Skeletal muscle tissue (tissue), 4 donors: ENCODE data around the gene UBTD1. TPM values are rescaled to one million over a fixed set of nuclear protein-coding genes. Genes with fewer than 3 reads are reported as not detected.
"Not testable (repeated sequence)": the region's sequence is repeated elsewhere in the genome, so short reads cannot be mapped to it uniquely, and the experiment has no call there.

Source experiments
- H3K27ac ChIP-seq: one replicate; pipeline ENCODE4 v1.7.0; 2013; ENCODE audit warnings: mild to moderate bottlenecking, low read depth, low read length, inconsistent platforms
- H3K27me3 ChIP-seq, 3 donors: one replicate each; pipeline ENCODE4 v1.7.0; 2013; ENCODE audit warnings: low read length in 3 of 3; ENCODE audit not compliant: control insufficient read depth in 3 of 3, insufficient read depth in 3 of 3
- H3K36me3 ChIP-seq, 3 donors: one replicate each; pipeline ENCODE4 v1.7.0; 2013; ENCODE audit warnings: low read length in 3 of 3; ENCODE audit not compliant: control insufficient read depth in 3 of 3, insufficient read depth in 3 of 3
- H3K4me1 ChIP-seq, 3 donors: one replicate each; pipeline ENCODE4 v1.7.0; 2013; ENCODE audit warnings: low read length in 3 of 3, mild to moderate bottlenecking in 3 of 3; ENCODE audit not compliant: control insufficient read depth in 3 of 3, insufficient read depth in 3 of 3
- H3K4me3 ChIP-seq, 3 donors: one replicate each; pipeline ENCODE4 v1.7.0; 2013; ENCODE audit warnings: low read length in 3 of 3
- H3K9ac ChIP-seq, 3 donors: one replicate each; pipeline ENCODE4 v1.7.0; 2013; ENCODE audit warnings: low read length in 3 of 3, mild to moderate bottlenecking in 3 of 3, moderate library complexity in 2 of 3, low read depth in 1 of 3
- H3K9me3 ChIP-seq, 3 donors: one replicate each; pipeline ENCODE4 v1.7.0; 2013; ENCODE audit warnings: low read length in 3 of 3; ENCODE audit not compliant: control insufficient read depth in 3 of 3
- total RNA-seq: library from RNA; depleted of rRNA; stranded (reverse); fragments of >200 nt; gene quantifications from one replicate; pipeline ENCODE4 v1.2.3, GENCODE V29; 2014
- donor health status: Osteomylitis.

The UBTD1 gene
- total RNA-seq, 1 donor from 2014 or later: 8.4 TPM

DNA sequence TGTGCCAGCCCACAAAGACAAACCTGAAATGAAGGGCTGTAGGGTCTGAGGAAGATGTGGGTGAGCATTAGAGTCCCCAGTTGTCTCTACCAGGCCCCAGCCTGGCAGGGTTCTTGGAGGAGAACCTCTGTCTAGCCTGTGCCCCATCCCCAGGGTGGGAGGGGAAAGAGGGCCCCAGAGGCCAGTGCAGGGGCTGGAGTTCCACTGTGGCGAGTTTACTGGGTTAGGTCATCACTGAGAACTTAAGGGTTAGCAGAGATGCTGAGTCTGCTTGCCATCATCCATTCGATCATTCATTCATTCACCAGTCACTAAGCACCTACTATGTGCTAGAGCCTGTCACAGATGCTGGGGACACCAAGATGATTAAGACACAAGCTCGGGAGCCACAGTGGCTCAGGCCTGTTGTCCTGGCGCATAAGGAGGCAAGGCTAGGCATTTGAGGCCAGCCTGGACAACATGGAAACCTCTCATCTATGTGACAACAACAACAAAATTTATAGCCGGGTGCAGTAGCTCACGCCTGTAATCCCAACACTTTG, 76.5 kb downstream of the UBTD1 start:
- Histone ChIP-seq H3K9ac (peak overlapping the region in 2 of 3 donors; percentile 48 to 73), H3K4me1 (peaks cover 49 to 68% (median 66%) of the 10 kb centered on the region in 3 donors), H3K27me3 (no peaks in the 10 kb centered on the region), H3K27ac (peak overlapping the region; percentile 94), H3K4me3 (peak overlapping the region in 2 of 3 donors; percentile 27 to 52), H3K9me3 (no peaks in the 10 kb centered on the region), H3K36me3 (peaks cover 0 to 8% (median 3%) of the 10 kb centered on the region in 3 donors)

- not testable (repeated sequence) for H3K27me3 ChIP-seq, H3K9me3 ChIP-seq, H3K4me3 ChIP-seq
- Histone ChIP-seq H3K4me1 (peaks cover 38 to 66% (median 61%) of the 10 kb centered on the region in 3 donors), H3K36me3 (peaks cover 2 to 12% (median 4%) of the 10 kb centered on the region in 3 donors), H3K9ac (peak overlapping the region in 1 of 3 donors; percentile 38), H3K27ac (peak overlapping the region; percentile 94)
These were observed 77.8 kb downstream of the UBTD1 start for GRCh38 chr10:97576487-97576886.

- Histone ChIP-seq H3K4me1 (peaks cover 26 to 64% (median 49%) of the 10 kb centered on the region in 3 donors), H3K9ac (no peak overlapping the region), H3K27ac (peak overlapping the region; percentile 5), H3K36me3 (peaks cover 2 to 17% (median 12%) of the 10 kb centered on the region in 3 donors), H3K9me3 (no peaks in the 10 kb centered on the region), H3K4me3 (no peak overlapping the region), H3K27me3 (no peaks in the 10 kb centered on the region)
These were observed 79.0 kb downstream of the UBTD1 start for GRCh38 chr10:97577701-97578100.

GRCh38 chr10:97578171-97578844, 79.6 kb downstream of the UBTD1 start:
- Histone ChIP-seq H3K9ac (peak overlapping the region in 1 of 3 donors; percentile 16), H3K36me3 (peaks cover 2 to 17% (median 12%) of the 10 kb centered on the region in 3 donors), H3K27ac (no peak overlapping the region)

DNA sequence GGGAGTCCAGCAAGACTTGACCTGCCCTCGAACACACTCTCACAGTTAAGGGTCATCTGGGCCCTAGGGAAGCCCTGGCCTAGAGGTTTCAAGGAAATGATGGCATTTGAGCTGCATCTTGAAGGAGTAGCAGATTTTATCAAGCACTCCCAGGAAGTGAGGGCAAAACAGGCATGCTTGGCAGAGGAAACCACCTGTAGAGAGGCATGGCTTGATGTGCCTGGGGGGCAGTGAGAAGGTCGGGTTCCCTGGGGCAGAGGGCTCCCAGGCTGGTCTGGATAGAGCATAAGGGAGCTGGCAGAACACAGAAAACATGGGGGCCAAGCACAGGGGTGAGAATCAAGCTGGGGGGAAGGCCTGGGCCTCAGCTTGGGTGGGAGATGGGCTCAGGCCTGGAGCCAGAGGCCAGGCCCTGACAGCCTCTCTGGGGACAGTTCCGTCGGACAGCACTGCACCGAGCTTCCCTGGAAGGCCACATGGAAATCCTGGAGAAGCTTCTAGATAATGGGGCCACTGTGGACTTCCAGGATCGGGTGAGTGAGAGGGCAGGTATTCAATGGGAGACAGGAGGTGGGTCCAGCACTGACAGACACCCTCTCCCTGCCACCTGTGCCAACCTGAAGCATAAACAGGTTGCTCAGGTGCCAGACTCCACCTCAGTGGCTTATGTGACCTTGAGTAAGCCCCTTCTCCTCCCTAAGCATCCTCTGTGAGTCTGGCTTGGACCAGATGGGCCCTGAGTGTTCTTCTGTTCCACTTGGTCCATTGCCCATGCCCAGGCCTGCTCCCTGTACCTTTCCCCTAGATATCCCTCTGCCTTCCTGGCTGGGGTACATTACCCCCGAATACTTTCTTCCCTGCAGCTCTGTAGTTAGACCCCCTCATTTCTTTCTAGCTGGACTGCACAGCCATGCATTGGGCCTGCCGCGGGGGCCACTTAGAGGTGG, 82.0 kb downstream of the UBTD1 start:
- Histone ChIP-seq H3K4me3 (no peak overlapping the region), H3K36me3 (peaks cover 2 to 17% (median 12%) of the 10 kb centered on the region in 3 donors), H3K27me3 (no peaks in the 10 kb centered on the region), H3K27ac (peak overlapping the region; percentile 15), H3K9me3 (no peaks in the 10 kb centered on the region), H3K9ac (peak overlapping the region in 1 of 3 donors; percentile 10), H3K4me1 (peaks cover 25 to 67% (median 46%) of the 10 kb centered on the region in 3 donors)

More at GRCh38 chr10:97578171-97578844, 79.6 kb downstream of the UBTD1 start:
- Histone ChIP-seq H3K4me1 (peaks cover 20 to 64% (median 43%) of the 10 kb centered on the region in 3 donors), H3K9me3 (no peaks in the 10 kb centered on the region), H3K4me3 (no peak overlapping the region), H3K27me3 (no peaks in the 10 kb centered on the region)

GRCh38 chr10:97582169-97582568, 83.4 kb downstream of the UBTD1 start:
- Histone ChIP-seq H3K27ac (peak overlapping the region; percentile 69), H3K36me3 (peaks cover 2 to 17% (median 12%) of the 10 kb centered on the region in 3 donors)

GRCh38 chr10:97583476-97583875, 84.8 kb downstream of the UBTD1 start:
- Histone ChIP-seq H3K36me3 (peaks cover 2 to 12% (median 9%) of the 10 kb centered on the region in 3 donors), H3K9ac (peak overlapping the region in 1 of 3 donors; percentile 65), H3K4me1 (peaks cover 19 to 68% (median 35%) of the 10 kb centered on the region in 3 donors), H3K27me3 (no peaks in the 10 kb centered on the region), H3K4me3 (no peak overlapping the region), H3K27ac (peak overlapping the region; percentile 69), H3K9me3 (no peaks in the 10 kb centered on the region)

More at GRCh38 chr10:97582169-97582568, 83.4 kb downstream of the UBTD1 start:
- H3K9ac ChIP-seq: peak overlapping the region in 1 of 3 donors; percentile 35
- H3K27me3 ChIP-seq: no peaks in the 10 kb centered on the region
- peaks cover 19 to 72% (median 41%) of the 10 kb centered on the region in 3 donors for H3K4me1 ChIP-seq
- no peaks in the 10 kb centered on the region for H3K9me3 ChIP-seq
- no peak overlapping the region for H3K4me3 ChIP-seq

GRCh38 chr10:97584060-97584797, 85.5 kb downstream of the UBTD1 start, which contains the start of gene HOGA1:
TSS of gene HOGA1 (plus strand) at chr10:97584389. CDS start at chr10:97584704, 315 bp downstream.
- Histone ChIP-seq H3K27ac (peak within 1 kb of the TSS; percentile 86), H3K9ac (peak within 1 kb of the TSS; percentile 13 to 79 (median 69)), H3K4me3 (peak within 1 kb of the TSS; percentile 31 to 61 (median 56)), H3K9me3 (no peaks in the 10 kb centered on the region), H3K4me1 (peaks cover 19 to 72% (median 33%) of the 10 kb centered on the region in 3 donors), H3K36me3 (peaks cover 2 to 12% (median 9%) of the 10 kb centered on the region in 3 donors), H3K27me3 (no peaks in the 10 kb centered on the region)
